ENCODE results near the gene COG5.

- no peak for TF ChIP-seq CTCF (conservative IDR thresholded peaks at IDR 0.05; ENCODE audit: low read depth in 2 of 2)
- no peak for TF ChIP-seq POLR2AphosphoS5 (IDR thresholded peaks at IDR 0.05; ENCODE audit: low read depth)
- no peak for TF ChIP-seq CREB1 (CRISPR knock-in tag; IDR thresholded peaks at IDR 0.05; ENCODE audit: low read depth)
- TF ChIP-seq ETS1 (IDR thresholded peaks at IDR 0.05) = no peak
- no peak for TF ChIP-seq EZH2 (IDR thresholded peaks at IDR 0.05; ENCODE audit: low read depth, unreplicated experiment)
- no peak for TF ChIP-seq REST (IDR thresholded peaks at IDR 0.05; ENCODE audit: unreplicated experiment)
- no peak for TF ChIP-seq EZH2phosphoT487 (IDR thresholded peaks at IDR 0.05; ENCODE audit: unreplicated experiment)
- TF ChIP-seq JUNB (IDR thresholded peaks at IDR 0.05; ENCODE audit: unreplicated experiment) = no peak
- TF ChIP-seq ZNF331 (CRISPR knock-in tag; IDR thresholded peaks at IDR 0.05; ENCODE audit: low read depth) = no peak
- TF ChIP-seq STAT1 (IDR thresholded peaks at IDR 0.05; ENCODE audit: unreplicated experiment) = no peak
- TF ChIP-seq ZNF462 (CRISPR knock-in tag; IDR thresholded peaks at IDR 0.05) = no peak
Observed at GRCh38 chr7:107600816-107601215, 37.1 kb upstream of the COG5 start.
